GM15510 (cell line): ENCODE measurements around the gene MCF2L2.

Source experiments
- POLR2A ChIP-seq: IDR thresholded peaks from 3 replicates; pipeline ENCODE4 v1.6.1; 2011; ENCODE audit warnings: borderline replicate concordance; ENCODE audit not compliant: insufficient read length; ENCODE audit errors: extremely low read depth

MCF2L2 gene

GRCh38 chr3:183428447-183429211 is at the start of gene MCF2L2:
Gene MCF2L2, minus strand, starts transcription at chr3:183428619. Its CDS starts 642 bp downstream, at chr3:183427977.
- TF ChIP-seq POLR2A: no peak

DNA sequence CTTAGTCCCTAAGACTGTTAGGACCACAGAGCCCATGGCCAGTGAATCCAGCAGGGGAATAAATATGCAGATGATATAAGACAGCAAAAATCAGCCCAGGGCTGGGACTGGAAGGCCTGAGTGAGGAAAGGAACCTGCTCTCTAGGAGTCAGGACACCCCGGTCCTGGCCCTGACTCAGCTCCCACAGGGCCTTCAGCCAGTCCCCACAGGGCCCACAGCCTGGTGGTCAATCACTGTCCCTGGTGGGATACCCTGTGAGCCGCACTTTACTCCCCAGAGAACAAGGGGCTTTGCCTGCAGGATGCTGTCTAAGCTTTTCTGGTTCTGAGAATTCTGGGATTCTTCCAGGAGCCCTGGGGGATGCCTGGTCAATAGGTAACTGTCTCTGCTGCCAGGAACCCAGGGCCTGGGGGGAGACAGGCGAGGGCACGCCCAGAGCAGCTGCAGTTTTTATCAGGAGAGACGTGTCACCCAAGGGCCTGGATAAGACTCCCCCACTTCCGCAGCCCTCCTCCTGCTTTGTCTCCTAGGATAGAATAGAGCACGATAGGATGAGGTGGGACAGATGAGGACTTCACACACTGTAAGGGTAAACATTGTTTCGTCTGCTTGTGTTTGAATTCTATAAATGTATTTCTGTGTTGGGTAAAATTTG is 49.5 kb upstream of the MCF2L2 start:
- no peak for TF ChIP-seq POLR2A

DNA sequence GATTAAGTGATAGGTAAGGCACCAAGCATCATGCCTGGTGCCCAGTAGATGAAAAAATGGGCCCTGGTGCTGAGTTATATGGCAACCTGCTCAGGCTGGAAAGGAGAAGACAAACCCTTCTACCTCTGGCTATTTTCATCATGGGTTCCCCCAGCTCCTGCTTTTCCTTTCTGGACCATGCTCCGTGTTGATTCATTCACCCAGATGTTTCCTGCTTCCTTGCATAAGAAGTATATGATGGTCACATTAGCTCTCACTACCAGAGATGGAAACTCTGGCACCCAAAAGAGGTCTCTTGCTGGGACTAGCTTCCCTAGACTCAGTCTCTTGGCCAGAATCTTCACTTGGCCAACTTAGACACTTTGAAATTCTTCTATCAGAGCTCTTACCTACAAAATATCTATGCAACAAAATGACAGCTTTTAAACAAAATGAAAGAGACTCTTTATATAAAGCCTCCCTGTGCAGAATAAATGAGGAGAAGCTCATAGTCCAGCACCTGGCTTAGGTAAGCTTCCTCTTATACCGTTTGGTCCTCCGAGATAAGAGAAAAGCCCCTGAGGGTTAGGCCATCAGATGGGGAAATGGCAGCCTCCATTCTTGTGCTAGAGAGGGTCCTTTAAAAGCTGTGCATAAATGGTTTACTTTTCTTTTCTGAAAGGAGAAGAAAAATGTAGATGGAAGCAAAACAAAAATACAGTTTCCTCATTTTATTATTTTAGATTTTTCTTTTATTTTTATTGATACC is 46.8 kb upstream of the MCF2L2 start:
- TF ChIP-seq POLR2A: no peak

DNA sequence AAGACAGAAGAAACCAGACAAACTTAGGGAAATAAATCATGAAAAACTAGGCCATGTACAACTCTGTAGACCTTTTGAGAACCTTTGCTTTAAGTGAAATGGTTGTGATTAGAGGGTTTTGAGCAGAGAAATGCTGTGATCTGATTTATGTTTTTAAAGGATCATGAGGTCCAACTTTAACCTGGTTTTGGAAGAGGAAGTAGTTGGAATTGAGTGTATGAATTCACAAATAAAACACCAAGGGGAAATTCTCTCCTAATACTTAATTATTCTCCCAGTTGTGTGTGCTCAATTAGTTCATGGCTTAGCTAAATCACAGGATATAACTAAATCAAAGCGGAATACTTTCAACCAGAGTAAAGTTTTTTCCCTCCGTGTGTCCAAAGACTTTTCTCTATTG is 45.5 kb upstream of the MCF2L2 start:
- TF ChIP-seq POLR2A: no peak

DNA sequence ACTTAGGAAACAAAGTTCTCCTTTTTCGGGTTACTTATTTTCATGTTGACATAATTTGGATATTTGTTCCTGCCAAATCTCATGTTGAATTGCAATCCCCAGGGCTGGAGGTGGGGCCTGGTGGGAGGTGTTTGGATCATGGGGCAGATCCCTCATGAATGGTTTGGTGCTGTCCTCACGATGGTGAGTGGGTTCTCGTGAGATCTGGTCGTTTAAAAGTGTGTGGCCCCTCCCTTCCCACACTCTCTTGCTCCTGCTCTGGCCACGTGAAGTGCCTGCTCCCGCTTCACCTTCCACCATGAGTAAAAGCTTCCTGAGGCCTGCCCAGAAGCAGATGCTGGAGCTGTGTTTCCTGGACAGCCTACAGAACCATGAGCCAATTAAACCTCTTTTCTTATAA is 43.7 kb upstream of the MCF2L2 start:
- TF ChIP-seq POLR2A: no peak

GRCh38 chr3:183468424-183468823 is 40.0 kb upstream of the MCF2L2 start:
- no peak for TF ChIP-seq POLR2A

DNA sequence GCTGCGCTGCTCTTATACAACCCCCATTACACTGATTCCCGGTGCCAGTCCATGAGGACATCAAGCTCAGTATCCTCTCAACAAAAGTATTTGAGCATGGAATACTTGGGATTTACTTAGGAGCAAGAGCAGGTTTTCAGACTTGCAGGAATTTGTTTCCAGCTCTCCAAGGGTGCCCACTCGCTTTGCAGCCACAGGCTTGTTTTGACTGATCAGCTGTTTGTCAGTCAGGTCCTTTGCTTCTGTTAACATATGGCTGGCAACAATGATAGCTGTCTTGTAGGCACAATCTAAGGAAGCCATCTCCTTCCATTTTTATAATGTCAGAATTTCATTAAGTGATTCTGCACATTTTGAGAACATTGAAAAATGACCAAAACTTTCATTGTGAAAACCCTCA is 38.2 kb upstream of the MCF2L2 start:
- TF ChIP-seq POLR2A: no peak

DNA sequence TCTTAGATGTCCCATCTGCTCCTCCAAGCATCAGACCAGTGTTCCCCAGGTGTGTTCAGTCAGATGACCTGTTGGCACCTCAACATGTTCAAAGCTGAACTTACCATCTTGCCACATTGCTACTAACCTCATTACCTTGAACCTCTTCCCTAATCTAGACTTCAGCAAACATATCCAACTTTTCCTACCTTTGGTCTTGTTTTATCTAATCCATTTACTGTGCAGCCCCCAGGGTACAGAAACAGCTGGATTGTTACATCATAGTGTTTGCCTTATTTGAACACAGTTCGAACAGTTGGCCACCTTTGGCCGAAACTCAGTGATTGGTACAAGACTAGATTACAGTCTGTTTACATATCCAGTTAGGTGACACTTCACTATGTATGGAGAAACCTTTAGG is 36.1 kb upstream of the MCF2L2 start:
- no peak for TF ChIP-seq POLR2A

- no peak for TF ChIP-seq POLR2A
Measured at GRCh38 chr3:183460081-183461055, 31.9 kb upstream of the MCF2L2 start.

DNA sequence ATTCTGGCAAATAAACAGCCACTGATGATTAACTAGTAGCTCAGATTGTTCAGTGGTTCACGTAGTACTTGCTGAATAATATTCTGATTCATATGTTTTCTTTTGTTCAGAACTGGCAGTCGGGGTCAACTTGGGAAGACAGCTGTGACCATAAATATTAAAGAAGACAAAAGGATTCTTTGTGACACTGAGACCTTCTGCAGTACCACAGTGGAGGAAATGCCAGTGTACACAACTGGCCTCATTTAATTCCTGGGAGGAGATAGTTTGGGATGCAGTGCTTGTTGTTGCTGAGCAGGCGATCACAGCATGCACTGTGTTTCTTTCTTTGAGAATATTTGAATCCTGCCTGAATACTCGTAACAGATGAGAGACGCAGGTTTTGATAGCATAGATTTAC is 26.7 kb upstream of the MCF2L2 start:
- no peak for TF ChIP-seq POLR2A

DNA sequence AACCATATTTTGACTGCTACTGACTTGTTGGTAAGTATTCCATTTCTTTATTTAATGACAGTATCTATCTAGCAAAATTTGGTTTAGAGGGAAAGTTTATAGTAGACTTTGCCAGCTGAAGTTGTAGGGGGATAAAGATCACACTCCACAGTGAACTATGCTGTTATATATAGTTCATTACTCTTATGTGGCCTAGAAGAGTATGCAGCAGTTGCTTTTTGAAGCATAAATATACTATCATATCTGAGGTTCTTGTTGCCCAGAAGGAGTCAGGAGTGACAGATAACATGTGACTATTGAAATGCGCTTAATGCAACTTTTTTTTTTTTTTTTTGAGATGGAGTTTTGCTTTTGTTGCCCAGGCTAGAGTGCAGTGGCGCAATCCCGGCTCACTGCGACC is 25.6 kb upstream of the MCF2L2 start:
- no peak for TF ChIP-seq POLR2A

DNA sequence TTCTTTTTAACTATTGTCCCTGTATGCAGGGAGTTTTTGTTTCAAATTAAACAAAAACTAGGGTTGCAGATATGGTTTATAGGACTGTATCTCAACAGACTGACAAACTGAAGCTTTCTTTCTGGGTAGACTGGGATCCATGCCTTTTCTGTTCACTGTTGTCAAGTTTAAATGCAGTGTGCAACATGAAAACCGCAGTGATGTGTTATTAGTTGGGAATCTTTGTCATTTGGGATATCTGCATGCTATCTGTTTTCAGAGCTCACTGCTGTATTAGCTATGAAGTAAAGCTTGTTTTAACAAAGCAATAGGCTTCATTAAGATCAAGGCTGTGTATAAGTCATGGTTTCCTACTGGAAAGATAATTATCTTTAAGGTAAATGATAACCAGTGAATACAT is 21.4 kb upstream of the MCF2L2 start:
- TF ChIP-seq POLR2A: no peak

GRCh38 chr3:183449391-183449790 is 21.0 kb upstream of the MCF2L2 start:
- TF ChIP-seq POLR2A: no peak

DNA sequence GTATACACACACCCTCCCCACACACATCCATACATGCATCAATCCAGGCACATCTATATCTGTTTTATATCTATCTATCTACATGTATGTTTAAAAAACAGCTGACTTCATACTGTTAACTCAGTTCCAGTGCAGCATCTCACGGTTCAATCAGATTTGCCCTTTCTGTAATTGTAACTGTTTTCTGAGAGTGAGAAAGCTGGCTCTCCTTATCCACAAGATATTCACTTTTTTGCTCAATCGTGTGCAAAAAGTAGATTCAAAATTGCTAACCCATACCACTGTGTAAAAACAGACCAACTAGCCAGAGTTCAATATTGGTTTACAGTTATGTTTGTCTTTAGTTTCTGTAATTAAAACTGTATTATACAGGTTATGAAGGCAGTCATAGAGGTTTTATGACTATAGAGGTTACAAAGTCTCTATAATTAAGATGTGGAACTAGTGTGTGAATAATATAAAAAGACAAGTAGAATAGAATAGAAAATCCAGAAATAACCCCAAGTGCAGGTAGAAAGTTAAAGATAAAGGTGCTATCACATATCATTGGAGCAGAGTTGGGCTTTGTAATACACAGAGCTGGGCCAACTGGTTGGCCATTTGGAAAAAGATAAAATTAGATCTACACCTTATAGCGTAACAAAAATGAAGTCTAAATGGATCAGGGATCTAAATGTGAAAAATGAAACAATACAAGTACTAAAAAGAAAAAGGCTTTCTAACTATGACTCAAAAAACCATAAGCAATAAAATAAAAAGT is 20.1 kb upstream of the MCF2L2 start:
- no peak for TF ChIP-seq POLR2A
